ENCODE measurements around the gene TMC3. TPM values are rescaled to one million over a fixed set of nuclear protein-coding genes. Genes with fewer than 3 reads are reported as not detected.
A peak's percentile ranks its signal among the peaks of the same experiment; 100 is the strongest.
"Not testable (repeated sequence)": the region's sequence is repeated elsewhere in the genome, so short reads cannot be mapped to it uniquely, and the experiment has no call there.

TMC3 gene
- total RNA-seq, 1 donor from 2014 or later: 0.07 TPM

- Mint-ChIP-seq H3K27me3 (peaks cover 5% of the 10 kb centered on the region), H3K4me1 (ENCODE audit: unreplicated experiment) (peaks cover 4% of the 10 kb centered on the region), H3K4me3 (no peak overlapping the region), H3K9me3 (no peaks in the 10 kb centered on the region), H3K27ac (no peak overlapping the region), H3K36me3 (no peaks in the 10 kb centered on the region)
- TF ChIP-seq CTCF (conservative IDR thresholded peaks at IDR 0.05): no peak
- no peak for DNase-seq (ENCODE audit: extremely low spot score, unreplicated experiment)
Measured at GRCh38 chr15:81334768-81335435, 39.1 kb downstream of the TMC3 start.

- H3K27ac Mint-ChIP-seq: no peak overlapping the region
Measured at GRCh38 chr15:81333363-81333762, 40.6 kb downstream of the TMC3 start.

GRCh38 chr15:81332326-81332725, 41.7 kb downstream of the TMC3 start:
- H3K27ac Mint-ChIP-seq: no peak overlapping the region
- H3K4me1 Mint-ChIP-seq (ENCODE audit: unreplicated experiment): peaks cover 4% of the 10 kb centered on the region
- H3K4me3 Mint-ChIP-seq: no peak overlapping the region
- peaks cover 5% of the 10 kb centered on the region for H3K27me3 Mint-ChIP-seq
- TF ChIP-seq CTCF (conservative IDR thresholded peaks at IDR 0.05): no peak
- H3K9me3 Mint-ChIP-seq: no peaks in the 10 kb centered on the region
- no peaks in the 10 kb centered on the region for H3K36me3 Mint-ChIP-seq
- DNase-seq (ENCODE audit: extremely low spot score, unreplicated experiment): peak; percentile 42

More at GRCh38 chr15:81333363-81333762, 40.6 kb downstream of the TMC3 start:
- TF ChIP-seq CTCF (conservative IDR thresholded peaks at IDR 0.05): no peak
- Mint-ChIP-seq H3K4me3 (no peak overlapping the region), H3K27me3 (peaks cover 5% of the 10 kb centered on the region), H3K36me3 (no peaks in the 10 kb centered on the region), H3K9me3 (no peaks in the 10 kb centered on the region), H3K4me1 (ENCODE audit: unreplicated experiment) (peaks cover 4% of the 10 kb centered on the region)
- no peak for DNase-seq (ENCODE audit: extremely low spot score, unreplicated experiment)

GRCh38 chr15:81331600-81331999, 42.4 kb downstream of the TMC3 start:
- DNase-seq (ENCODE audit: extremely low spot score, unreplicated experiment): peak; percentile 43
- Mint-ChIP-seq H3K36me3 (no peaks in the 10 kb centered on the region), H3K27me3 (peaks cover 5% of the 10 kb centered on the region), H3K9me3 (no peaks in the 10 kb centered on the region), H3K4me1 (ENCODE audit: unreplicated experiment) (peaks cover 4% of the 10 kb centered on the region), H3K27ac (no peak overlapping the region), H3K4me3 (no peak overlapping the region)
- no peak for TF ChIP-seq CTCF (conservative IDR thresholded peaks at IDR 0.05)

- H3K27ac Mint-ChIP-seq; H3K4me3 Mint-ChIP-seq; H3K9me3 Mint-ChIP-seq; H3K4me1 Mint-ChIP-seq (ENCODE audit: unreplicated experiment); H3K36me3 Mint-ChIP-seq; H3K27me3 Mint-ChIP-seq: not testable (repeated sequence)
- DNase-seq (ENCODE audit: extremely low spot score, unreplicated experiment): peak; percentile 18
Measured at GRCh38 chr15:81331141-81331540, 42.9 kb downstream of the TMC3 start.

GRCh38 chr15:81330366-81331090, 43.5 kb downstream of the TMC3 start:
- H3K4me1 Mint-ChIP-seq (ENCODE audit: unreplicated experiment): peaks cover 4% of the 10 kb centered on the region
- no peak overlapping the region for H3K4me3 Mint-ChIP-seq
- DNase-seq (ENCODE audit: extremely low spot score, unreplicated experiment): no peak
- no peak overlapping the region for H3K27ac Mint-ChIP-seq
- no peaks in the 10 kb centered on the region for H3K36me3 Mint-ChIP-seq
- no peaks in the 10 kb centered on the region for H3K9me3 Mint-ChIP-seq
- H3K27me3 Mint-ChIP-seq: peaks cover 5% of the 10 kb centered on the region
- no peak for TF ChIP-seq CTCF (conservative IDR thresholded peaks at IDR 0.05)
